ENCODE measurements around the gene NSUN2. TPM values are rescaled to one million over a fixed set of nuclear protein-coding genes. Genes with fewer than 3 reads are reported as not detected.
"Not testable (repeated sequence)": the region's sequence is repeated elsewhere in the genome, so short reads cannot be mapped to it uniquely, and the experiment has no call there.

The NSUN2 gene
- total RNA-seq, 2 experiments from 2014 or later: 48.3 to 50.8 TPM

GRCh38 chr5:6649681-6650080 lies 16.8 kb upstream of the NSUN2 start:
- Mint-ChIP-seq H3K4me3 (no peak overlapping the region), H3K4me1 (ENCODE audit: low read depth) (no peaks in the 10 kb centered on the region), H3K36me3 (ENCODE audit: low read depth) (peaks cover 37% of the 10 kb centered on the region), H3K27me3 (no peaks in the 10 kb centered on the region), H3K9me3 (peaks cover 5% of the 10 kb centered on the region), H3K27ac (no peak overlapping the region)
- TF ChIP-seq CTCF (IDR thresholded peaks at IDR 0.05): no peak
- POLR2A ChIA-PET: no interaction called here
- Histone ChIP-seq H3K4me1 (ENCODE audit: insufficient read depth, low read length) (no peaks in the 10 kb centered on the region), H3K27me3 (ENCODE audit: control insufficient read depth in 1 of 2, insufficient read depth in 2 of 2, low read length in 2 of 2) (no peaks in the 10 kb centered on the region), H3K4me3 (ENCODE audit: low read length) (no peak overlapping the region), H3K27ac (ENCODE audit: low read depth in 1 of 2, low read length in 2 of 2) (no peak overlapping the region), H3K9me3 (ENCODE audit: control insufficient read depth in 1 of 2, insufficient read depth in 1 of 2, low read length in 2 of 2) (peaks cover 0 to 9% of the 10 kb centered on the region in 2 experiments), H3K36me3 (ENCODE audit: insufficient read depth, low read length) (peaks cover 2% of the 10 kb centered on the region)
- ATAC-seq (ENCODE audit: poor library complexity) (no peak), DNase-seq (no peak)
- CTCF ChIA-PET: no interaction called here
- intact Hi-C loops (cut with DNase I, micrococcal nuclease): no loop called here

- peaks cover 5% of the 10 kb centered on the region for H3K9me3 Mint-ChIP-seq
- H3K36me3 ChIP-seq (ENCODE audit: insufficient read depth, low read length): peaks cover 2% of the 10 kb centered on the region
- H3K36me3 Mint-ChIP-seq (ENCODE audit: low read depth): peaks cover 36% of the 10 kb centered on the region
- ATAC-seq (ENCODE audit: poor library complexity): no peak
- DNase-seq: no peak
- no peaks in the 10 kb centered on the region for H3K4me1 ChIP-seq (ENCODE audit: insufficient read depth, low read length)
- TF ChIP-seq CTCF (IDR thresholded peaks at IDR 0.05): no peak
- no peaks in the 10 kb centered on the region for H3K27me3 Mint-ChIP-seq
- no peak overlapping the region for H3K27ac ChIP-seq (ENCODE audit: low read depth in 1 of 2, low read length in 2 of 2)
- H3K9me3 ChIP-seq (ENCODE audit: control insufficient read depth in 1 of 2, insufficient read depth in 1 of 2, low read length in 2 of 2): peaks cover 0 to 9% of the 10 kb centered on the region in 2 experiments
- no peaks in the 10 kb centered on the region for H3K27me3 ChIP-seq (ENCODE audit: control insufficient read depth in 1 of 2, insufficient read depth in 2 of 2, low read length in 2 of 2)
- intact Hi-C loops (cut with DNase I, micrococcal nuclease): no loop called here
- POLR2A ChIA-PET: no interaction called here
- H3K27ac Mint-ChIP-seq: no peak overlapping the region
- CTCF ChIA-PET: no interaction called here
- no peak overlapping the region for H3K4me3 ChIP-seq (ENCODE audit: low read length)
- H3K4me1 Mint-ChIP-seq (ENCODE audit: low read depth): no peaks in the 10 kb centered on the region
- H3K4me3 Mint-ChIP-seq: no peak overlapping the region
Measured at GRCh38 chr5:6649186-6649585, 16.3 kb upstream of the NSUN2 start.

- H3K36me3 ChIP-seq (ENCODE audit: insufficient read depth, low read length); H3K9me3 Mint-ChIP-seq; intact Hi-C loops (cut with DNase I, micrococcal nuclease); ATAC-seq (ENCODE audit: poor library complexity); POLR2A ChIA-PET; H3K27me3 ChIP-seq (ENCODE audit: control insufficient read depth in 1 of 2, insufficient read depth in 2 of 2, low read length in 2 of 2); H3K4me3 ChIP-seq (ENCODE audit: low read length); H3K4me3 Mint-ChIP-seq; H3K27ac Mint-ChIP-seq; H3K9me3 ChIP-seq (ENCODE audit: control insufficient read depth in 1 of 2, insufficient read depth in 1 of 2, low read length in 2 of 2); H3K27ac ChIP-seq (ENCODE audit: low read depth in 1 of 2, low read length in 2 of 2); H3K27me3 Mint-ChIP-seq; H3K4me1 Mint-ChIP-seq (ENCODE audit: low read depth); H3K4me1 ChIP-seq (ENCODE audit: insufficient read depth, low read length); CTCF ChIA-PET: not testable (repeated sequence)
- DNase-seq: peak in 2 of 14 experiments; percentile 47 to 61
- H3K36me3 Mint-ChIP-seq (ENCODE audit: low read depth): peaks cover 22% of the 10 kb centered on the region
Measured at GRCh38 chr5:6645571-6646362, 12.9 kb upstream of the NSUN2 start.

- H3K27ac ChIP-seq (ENCODE audit: low read depth in 1 of 2, low read length in 2 of 2): no peak overlapping the region
- no peaks in the 10 kb centered on the region for H3K4me1 ChIP-seq (ENCODE audit: insufficient read depth, low read length)
- intact Hi-C loops (cut with DNase I, micrococcal nuclease): no loop called here
- H3K9me3 ChIP-seq (ENCODE audit: control insufficient read depth in 1 of 2, insufficient read depth in 1 of 2, low read length in 2 of 2): peaks cover 0 to 9% of the 10 kb centered on the region in 2 experiments
- Mint-ChIP-seq H3K4me1 (ENCODE audit: low read depth) (no peaks in the 10 kb centered on the region), H3K27ac (no peak overlapping the region), H3K36me3 (ENCODE audit: low read depth) (peaks cover 19% of the 10 kb centered on the region), H3K4me3 (no peak overlapping the region), H3K27me3 (no peaks in the 10 kb centered on the region), H3K9me3 (peaks cover 3% of the 10 kb centered on the region)
- no peaks in the 10 kb centered on the region for H3K36me3 ChIP-seq (ENCODE audit: insufficient read depth, low read length)
- H3K27me3 ChIP-seq (ENCODE audit: control insufficient read depth in 1 of 2, insufficient read depth in 2 of 2, low read length in 2 of 2): no peaks in the 10 kb centered on the region
- ChIA-PET POLR2A (no interaction called here), CTCF (no interaction called here)
- ATAC-seq (ENCODE audit: poor library complexity) (no peak), DNase-seq (no peak)
- TF ChIP-seq CTCF (IDR thresholded peaks at IDR 0.05): no peak
- no peak overlapping the region for H3K4me3 ChIP-seq (ENCODE audit: low read length)
Measured at GRCh38 chr5:6644794-6645241, 12.0 kb upstream of the NSUN2 start.

Data from CD4-positive, alpha-beta T cell (primary cell).